Measurements from ENCODE around the gene KPNB1.

DNA sequence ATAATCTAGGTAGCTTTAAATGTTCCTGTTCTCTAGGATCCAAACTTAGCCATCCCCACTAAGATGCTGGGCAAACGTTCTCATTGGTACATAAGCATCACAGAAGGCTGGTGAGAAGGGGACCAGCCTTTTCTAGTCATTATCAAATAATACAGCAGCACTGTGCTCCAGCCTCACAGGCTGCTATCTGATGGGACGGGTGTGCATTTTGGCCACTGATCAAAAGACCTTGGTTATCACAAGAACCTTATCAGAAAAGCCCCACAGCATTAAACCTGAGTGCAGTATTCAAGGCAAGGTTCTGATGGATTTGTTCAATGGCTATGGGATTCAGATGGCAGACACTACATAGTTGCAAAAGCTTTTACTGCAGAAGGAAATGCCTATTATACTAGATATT, 19.1 kb upstream of the KPNB1 start:
- TF ChIP-seq, protein P1, sequence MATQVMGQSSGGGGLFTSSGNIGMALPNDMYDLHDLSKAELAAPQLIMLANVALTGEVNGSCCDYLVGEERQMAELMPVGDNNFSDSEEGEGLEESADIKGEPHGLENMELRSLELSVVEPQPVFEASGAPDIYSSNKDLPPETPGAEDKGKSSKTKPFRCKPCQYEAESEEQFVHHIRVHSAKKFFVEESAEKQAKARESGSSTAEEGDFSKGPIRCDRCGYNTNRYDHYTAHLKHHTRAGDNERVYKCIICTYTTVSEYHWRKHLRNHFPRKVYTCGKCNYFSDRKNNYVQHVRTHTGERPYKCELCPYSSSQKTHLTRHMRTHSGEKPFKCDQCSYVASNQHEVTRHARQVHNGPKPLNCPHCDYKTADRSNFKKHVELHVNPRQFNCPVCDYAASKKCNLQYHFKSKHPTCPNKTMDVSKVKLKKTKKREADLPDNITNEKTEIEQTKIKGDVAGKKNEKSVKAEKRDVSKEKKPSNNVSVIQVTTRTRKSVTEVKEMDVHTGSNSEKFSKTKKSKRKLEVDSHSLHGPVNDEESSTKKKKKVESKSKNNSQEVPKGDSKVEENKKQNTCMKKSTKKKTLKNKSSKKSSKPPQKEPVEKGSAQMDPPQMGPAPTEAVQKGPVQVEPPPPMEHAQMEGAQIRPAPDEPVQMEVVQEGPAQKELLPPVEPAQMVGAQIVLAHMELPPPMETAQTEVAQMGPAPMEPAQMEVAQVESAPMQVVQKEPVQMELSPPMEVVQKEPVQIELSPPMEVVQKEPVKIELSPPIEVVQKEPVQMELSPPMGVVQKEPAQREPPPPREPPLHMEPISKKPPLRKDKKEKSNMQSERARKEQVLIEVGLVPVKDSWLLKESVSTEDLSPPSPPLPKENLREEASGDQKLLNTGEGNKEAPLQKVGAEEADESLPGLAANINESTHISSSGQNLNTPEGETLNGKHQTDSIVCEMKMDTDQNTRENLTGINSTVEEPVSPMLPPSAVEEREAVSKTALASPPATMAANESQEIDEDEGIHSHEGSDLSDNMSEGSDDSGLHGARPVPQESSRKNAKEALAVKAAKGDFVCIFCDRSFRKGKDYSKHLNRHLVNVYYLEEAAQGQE (IDR thresholded peaks at IDR 0.05; ENCODE audit: low read depth): no peak
- TF ChIP-seq, protein P2, sequence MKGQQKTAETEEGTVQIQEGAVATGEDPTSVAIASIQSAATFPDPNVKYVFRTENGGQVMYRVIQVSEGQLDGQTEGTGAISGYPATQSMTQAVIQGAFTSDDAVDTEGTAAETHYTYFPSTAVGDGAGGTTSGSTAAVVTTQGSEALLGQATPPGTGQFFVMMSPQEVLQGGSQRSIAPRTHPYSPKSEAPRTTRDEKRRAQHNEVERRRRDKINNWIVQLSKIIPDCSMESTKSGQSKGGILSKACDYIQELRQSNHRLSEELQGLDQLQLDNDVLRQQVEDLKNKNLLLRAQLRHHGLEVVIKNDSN (IDR thresholded peaks at IDR 0.05): no peak
- no peak for TF ChIP-seq CREB1 (IDR thresholded peaks at IDR 0.05; ENCODE audit: low read depth)
- TF ChIP-seq ZBTB7A (IDR thresholded peaks at IDR 0.05; ENCODE audit: low read depth): no peak
- no peak for TF ChIP-seq TAF1 (IDR thresholded peaks at IDR 0.05; ENCODE audit: low read depth)
- no peak for TF ChIP-seq NFIC (IDR thresholded peaks at IDR 0.05)
- TF ChIP-seq FOXM1 (IDR thresholded peaks at IDR 0.05; ENCODE audit: borderline replicate concordance, low read depth): no peak
- no peak for TF ChIP-seq TEAD4 (IDR thresholded peaks at IDR 0.05)

Measured in Ishikawa (cell line).